ENCODE data around the gene CEBPE.

The CEBPE gene

DNA sequence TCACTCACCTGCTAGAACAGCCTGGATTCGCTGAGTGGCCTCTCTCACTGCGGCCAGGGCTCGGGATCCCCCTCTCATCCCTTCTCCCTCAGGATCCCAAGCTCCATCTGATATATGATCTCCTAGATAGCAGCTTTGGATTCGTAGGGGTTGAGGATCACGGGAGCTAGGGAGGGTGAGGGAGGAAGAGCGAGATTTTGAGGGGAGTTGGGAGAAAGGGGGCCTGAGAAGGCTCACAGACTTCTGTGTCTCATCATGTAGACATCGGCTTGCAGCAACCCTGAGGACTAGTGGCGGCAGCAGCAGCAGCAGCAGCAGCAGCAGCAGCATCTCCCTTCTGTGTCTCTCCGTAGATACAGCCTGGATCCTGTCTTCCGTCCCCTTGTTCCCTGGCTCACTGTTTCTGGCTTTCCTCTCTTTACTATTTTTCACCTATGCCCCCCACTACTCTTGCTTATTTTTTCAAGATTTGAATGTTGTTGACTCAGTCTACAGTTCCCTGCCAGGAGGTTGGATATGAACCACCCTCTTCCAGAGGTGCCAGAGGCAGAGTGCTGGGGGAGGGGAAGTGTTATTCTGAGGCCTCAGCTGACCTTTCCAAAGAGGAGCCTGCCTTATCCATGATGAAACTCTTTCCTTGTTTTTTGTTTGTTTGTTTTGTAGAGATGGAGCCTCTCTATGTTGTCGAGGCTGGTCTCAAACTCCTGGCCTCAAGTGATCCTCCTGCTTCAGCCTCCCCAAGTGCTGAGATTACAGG lies 14.3 kb downstream of the CEBPE start, which contains the start of gene CIROP:
TSS of gene CIROP (minus strand) at position 399 of the 757 bp plus-strand sequence. CDS start at position 330, 69 bp downstream.
- H3K4me3 ChIP-seq (ENCODE audit: low read depth, low read length): no peak within 1 kb of the TSS
- DNase-seq (ENCODE audit: low read depth): peak; percentile 33
- TF ChIP-seq, protein P1, sequence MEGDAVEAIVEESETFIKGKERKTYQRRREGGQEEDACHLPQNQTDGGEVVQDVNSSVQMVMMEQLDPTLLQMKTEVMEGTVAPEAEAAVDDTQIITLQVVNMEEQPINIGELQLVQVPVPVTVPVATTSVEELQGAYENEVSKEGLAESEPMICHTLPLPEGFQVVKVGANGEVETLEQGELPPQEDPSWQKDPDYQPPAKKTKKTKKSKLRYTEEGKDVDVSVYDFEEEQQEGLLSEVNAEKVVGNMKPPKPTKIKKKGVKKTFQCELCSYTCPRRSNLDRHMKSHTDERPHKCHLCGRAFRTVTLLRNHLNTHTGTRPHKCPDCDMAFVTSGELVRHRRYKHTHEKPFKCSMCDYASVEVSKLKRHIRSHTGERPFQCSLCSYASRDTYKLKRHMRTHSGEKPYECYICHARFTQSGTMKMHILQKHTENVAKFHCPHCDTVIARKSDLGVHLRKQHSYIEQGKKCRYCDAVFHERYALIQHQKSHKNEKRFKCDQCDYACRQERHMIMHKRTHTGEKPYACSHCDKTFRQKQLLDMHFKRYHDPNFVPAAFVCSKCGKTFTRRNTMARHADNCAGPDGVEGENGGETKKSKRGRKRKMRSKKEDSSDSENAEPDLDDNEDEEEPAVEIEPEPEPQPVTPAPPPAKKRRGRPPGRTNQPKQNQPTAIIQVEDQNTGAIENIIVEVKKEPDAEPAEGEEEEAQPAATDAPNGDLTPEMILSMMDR (conservative IDR thresholded peaks at IDR 0.05; ENCODE audit: low read depth, low read length): peak; percentile 18

DNA sequence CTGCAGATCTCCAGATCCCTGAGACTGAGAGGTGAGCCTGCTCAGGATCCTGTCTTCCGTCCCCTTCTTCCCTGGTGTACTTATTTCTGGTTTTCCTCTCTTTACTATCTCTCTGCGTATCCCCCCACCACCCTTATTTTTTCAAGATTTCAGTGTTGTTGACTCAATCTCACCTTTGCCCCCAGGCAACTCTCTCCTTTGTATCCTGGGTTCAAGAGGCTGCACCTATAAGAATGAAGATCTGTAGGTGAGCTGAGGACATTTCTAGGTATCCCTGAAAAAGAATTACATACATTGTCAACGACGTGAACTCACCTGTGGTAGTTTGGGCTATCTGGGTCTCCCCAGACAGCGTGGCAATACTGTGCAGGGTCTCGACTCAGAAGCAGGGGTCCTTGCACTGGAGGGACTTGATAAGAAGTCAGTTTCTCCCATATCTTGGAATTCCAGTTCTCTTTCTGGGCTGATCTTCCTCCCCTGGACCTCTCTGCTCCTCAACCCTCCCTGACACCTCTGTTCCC lies 14.9 kb downstream of the CEBPE start:
- DNase-seq (ENCODE audit: low read depth): no peak
- no peak overlapping the region for H3K4me3 ChIP-seq (ENCODE audit: low read depth, low read length)
- TF ChIP-seq, protein P1 (conservative IDR thresholded peaks at IDR 0.05; ENCODE audit: low read depth, low read length): no peak

DNA sequence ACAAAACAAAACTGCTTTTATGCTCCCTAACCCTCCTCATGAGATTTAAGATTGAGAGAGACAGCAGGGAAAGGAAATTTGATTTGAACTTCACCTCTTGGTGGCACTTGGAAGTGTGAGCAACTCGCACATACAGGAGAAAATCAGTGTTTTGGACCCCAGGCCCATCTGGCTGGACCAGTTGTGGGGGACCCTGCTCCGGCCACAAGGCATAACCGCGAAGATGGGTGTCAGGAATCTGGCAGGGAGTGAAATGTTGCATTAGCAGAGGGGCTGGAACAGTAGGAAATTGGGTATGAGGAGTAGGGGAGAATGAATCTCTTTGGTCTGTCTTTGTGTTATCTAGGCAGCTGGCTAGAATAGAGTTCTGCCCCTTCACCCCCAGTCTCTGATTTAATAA lies 15.5 kb downstream of the CEBPE start:
- DNase-seq (ENCODE audit: low read depth): no peak
- H3K4me3 ChIP-seq (ENCODE audit: low read depth, low read length): no peak overlapping the region
- TF ChIP-seq, protein P1 (conservative IDR thresholded peaks at IDR 0.05; ENCODE audit: low read depth, low read length): no peak

DNA sequence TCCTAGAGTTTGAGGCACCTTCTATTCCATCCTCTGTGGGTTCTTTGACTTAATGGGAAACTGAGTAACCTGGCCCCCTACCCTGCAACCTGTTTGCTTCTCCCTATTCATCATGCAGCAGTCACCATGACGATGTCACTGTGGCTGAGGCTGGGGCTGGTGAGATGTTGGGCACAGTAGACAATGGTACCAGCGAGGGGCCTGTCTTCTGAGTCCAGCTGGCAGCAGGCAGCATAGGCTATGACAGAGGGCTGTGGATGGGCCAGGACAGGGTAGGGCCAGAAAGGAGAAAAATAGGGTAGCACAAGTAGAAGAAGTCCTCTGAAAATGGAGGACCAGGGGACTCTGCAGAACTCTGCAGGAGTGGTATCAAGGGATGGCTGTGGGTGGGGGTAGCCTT lies 16.3 kb downstream of the CEBPE start:
- TF ChIP-seq, protein P1 (conservative IDR thresholded peaks at IDR 0.05; ENCODE audit: low read depth, low read length): no peak

DNA sequence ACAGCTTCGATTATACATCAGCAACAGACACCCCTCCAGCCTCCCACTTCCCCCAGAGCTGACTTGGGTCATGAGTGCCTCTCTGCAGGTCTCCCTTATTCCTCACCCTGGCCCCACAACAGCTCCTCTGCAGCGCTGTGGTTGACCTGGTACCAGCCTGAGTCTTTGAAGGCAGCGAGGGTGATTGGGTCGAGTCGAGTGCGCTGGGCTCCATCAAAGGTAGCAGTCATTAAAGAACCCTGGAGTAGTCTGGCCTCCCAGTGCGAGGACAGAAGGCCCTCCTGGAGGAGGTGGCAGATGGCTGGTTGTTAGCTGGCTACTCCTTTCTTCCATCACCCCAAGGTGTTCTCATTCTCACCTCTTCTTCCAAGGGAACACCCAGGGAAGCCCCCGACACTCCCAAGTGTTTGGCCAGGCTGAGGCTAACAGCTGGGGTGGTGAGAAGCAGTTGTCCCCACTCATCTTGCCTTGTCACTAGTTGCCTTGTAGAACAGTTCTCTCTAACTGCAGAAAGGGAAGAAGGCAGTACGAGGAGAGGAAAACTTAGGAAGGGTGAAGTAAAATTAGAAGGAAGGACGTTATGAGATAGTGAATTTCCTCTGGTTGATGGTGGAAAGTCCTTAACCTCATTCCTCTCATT lies 16.9 kb downstream of the CEBPE start:
- H3K4me3 ChIP-seq (ENCODE audit: low read depth, low read length): no peak overlapping the region
- TF ChIP-seq, protein P1 (conservative IDR thresholded peaks at IDR 0.05; ENCODE audit: low read depth, low read length): no peak
- no peak for DNase-seq (ENCODE audit: low read depth)

More for the DNA sequence above, 16.3 kb downstream of the CEBPE start:
- DNase-seq (ENCODE audit: low read depth): no peak
- H3K4me3 ChIP-seq (ENCODE audit: low read depth, low read length): no peak overlapping the region

DNA sequence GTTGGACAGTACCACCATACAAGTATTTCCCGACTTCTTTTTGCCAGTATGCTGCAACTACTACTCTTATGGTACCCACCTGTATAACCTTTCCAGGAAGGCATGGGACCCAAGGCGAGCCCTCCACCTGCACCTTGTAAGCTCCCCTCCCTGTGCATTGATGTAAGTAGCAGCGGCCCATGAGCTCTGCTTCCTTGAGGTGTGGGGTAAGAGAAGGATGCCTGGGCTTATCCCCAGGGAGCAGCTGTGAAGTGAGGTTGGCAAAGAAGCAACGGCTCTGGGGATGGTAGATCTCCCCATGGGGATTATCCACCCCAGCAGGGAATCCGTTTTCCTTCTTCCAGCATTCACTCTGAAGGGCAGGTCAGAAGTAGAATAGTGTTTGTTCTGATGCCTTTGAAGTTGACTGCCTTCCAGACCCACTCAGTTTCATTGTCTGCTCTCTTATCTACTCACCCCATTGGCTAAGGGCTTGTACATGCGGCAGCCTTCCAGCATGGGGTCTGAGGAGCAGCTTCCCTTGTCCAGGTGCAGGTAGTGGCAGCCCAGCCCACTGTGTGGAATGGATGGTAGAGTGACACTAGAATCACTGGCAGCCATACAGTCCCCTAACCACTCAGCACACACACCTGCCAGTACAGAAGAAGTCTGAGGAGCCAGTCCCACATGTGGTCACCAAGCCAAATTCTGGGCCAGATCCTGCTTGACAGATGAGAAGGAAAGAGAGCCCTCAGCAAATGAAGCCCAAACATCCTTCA lies 17.7 kb downstream of the CEBPE start:
- H3K4me3 ChIP-seq (ENCODE audit: low read depth, low read length): no peak overlapping the region
- TF ChIP-seq, protein P1 (conservative IDR thresholded peaks at IDR 0.05; ENCODE audit: low read depth, low read length): no peak
- DNase-seq (ENCODE audit: low read depth): no peak

Data from choroid plexus epithelial cell (primary cell).